ENCODE data around the gene PIP.
"Not testable (repeated sequence)": the region's sequence is repeated elsewhere in the genome, so short reads cannot be mapped to it uniquely, and the experiment has no call there.

Gene PIP

DNA sequence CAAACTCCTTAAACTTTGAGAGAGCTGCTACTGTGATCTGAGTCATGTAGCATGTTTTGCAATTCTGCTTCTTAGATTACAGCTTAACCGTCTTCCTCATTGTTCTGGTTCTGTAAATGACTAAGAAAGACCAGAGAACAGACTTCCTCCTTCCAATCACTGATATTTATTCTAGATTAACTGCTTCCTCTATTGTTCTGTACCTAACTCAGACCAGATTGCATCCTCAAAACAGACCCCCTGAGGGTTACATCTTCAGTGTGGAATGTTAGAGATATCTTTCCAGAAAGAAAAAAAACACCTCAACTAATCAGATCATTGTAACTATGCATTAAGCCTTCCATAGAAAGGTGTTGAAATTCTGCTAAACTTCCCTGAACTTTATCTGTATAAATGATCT lies 5.7 kb upstream of the PIP start:
- DNase-seq (ENCODE audit: low read depth, low spot score): no peak
- Histone ChIP-seq H3K27me3 (ENCODE audit: control insufficient read depth, insufficient read depth, low read length) (no peaks in the 10 kb centered on the region), H3K36me3 (ENCODE audit: control insufficient read depth, insufficient read depth, low read length) (no peaks in the 10 kb centered on the region), H3K27ac (ENCODE audit: low read length) (no peak overlapping the region), H3K4me1 (ENCODE audit: control insufficient read depth, insufficient read depth, low read length) (no peaks in the 10 kb centered on the region), H3K9me3 (ENCODE audit: control insufficient read depth, insufficient read depth, low read length) (no peaks in the 10 kb centered on the region; the same call in 1 of the 2 replicates), H3K4me3 (ENCODE audit: low read length) (no peak overlapping the region)
- no CpG with 5 or more reads among the region's 1 CpG for WGBS (ENCODE audit: insufficient coverage, insufficient read length)

DNA sequence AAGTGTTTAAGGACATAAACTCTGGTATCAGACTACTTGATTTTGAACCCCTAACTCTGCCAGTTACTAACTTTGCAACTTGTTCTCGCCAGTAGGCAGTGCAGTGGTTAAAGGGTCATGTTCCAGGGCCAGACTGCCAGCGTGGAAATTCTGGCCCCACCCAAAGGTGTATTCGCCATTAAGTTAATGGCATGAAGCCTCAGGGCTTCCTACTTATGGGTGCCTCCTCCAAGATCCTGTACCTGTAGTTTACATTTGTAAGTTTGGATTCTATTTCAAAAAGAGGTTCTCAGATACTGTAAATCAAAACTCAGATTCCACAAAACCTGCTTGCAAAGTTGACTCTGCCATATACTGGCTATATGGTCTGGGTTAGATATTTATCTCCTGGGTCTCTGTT lies 2.8 kb upstream of the PIP start:
- no CpG with 5 or more reads among the region's 3 CpGs for WGBS (ENCODE audit: insufficient coverage, insufficient read length)
- no peak for DNase-seq (ENCODE audit: low read depth, low spot score)
- Histone ChIP-seq H3K36me3 (ENCODE audit: control insufficient read depth, insufficient read depth, low read length) (no peaks in the 10 kb centered on the region), H3K9me3 (ENCODE audit: control insufficient read depth, insufficient read depth, low read length) (no peaks in the 10 kb centered on the region; the same call in 1 of the 2 replicates), H3K4me3 (ENCODE audit: low read length) (no peak overlapping the region), H3K27me3 (ENCODE audit: control insufficient read depth, insufficient read depth, low read length) (no peaks in the 10 kb centered on the region), H3K4me1 (ENCODE audit: control insufficient read depth, insufficient read depth, low read length) (no peaks in the 10 kb centered on the region), H3K27ac (ENCODE audit: low read length) (no peak overlapping the region)

DNA sequence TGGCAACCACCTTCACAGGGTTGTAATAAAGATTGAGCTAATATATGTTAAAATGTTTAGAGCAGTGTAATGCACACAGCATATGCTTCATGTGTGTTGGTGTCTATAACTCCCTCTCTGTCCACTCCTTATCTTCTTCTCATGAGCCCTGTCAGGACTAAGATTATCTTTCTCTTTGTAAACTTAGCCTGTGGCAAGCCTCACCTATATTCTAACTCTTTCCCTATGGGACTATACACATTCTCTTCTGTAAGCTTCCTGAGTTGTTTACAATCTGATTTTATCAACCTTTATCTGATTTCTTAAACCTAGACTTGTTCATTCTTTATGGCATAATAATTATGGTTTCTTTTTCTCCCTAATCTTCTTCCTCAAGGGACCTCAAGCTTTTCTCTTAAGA lies 2.4 kb upstream of the PIP start:
- Histone ChIP-seq H3K4me3 (ENCODE audit: low read length) (no peak overlapping the region), H3K27ac (ENCODE audit: low read length) (no peak overlapping the region), H3K27me3 (ENCODE audit: control insufficient read depth, insufficient read depth, low read length) (no peaks in the 10 kb centered on the region), H3K9me3 (ENCODE audit: control insufficient read depth, insufficient read depth, low read length) (no peaks in the 10 kb centered on the region; the same call in 1 of the 2 replicates), H3K36me3 (ENCODE audit: control insufficient read depth, insufficient read depth, low read length) (no peaks in the 10 kb centered on the region), H3K4me1 (ENCODE audit: control insufficient read depth, insufficient read depth, low read length) (no peaks in the 10 kb centered on the region)
- no peak for DNase-seq (ENCODE audit: low read depth, low spot score)

DNA sequence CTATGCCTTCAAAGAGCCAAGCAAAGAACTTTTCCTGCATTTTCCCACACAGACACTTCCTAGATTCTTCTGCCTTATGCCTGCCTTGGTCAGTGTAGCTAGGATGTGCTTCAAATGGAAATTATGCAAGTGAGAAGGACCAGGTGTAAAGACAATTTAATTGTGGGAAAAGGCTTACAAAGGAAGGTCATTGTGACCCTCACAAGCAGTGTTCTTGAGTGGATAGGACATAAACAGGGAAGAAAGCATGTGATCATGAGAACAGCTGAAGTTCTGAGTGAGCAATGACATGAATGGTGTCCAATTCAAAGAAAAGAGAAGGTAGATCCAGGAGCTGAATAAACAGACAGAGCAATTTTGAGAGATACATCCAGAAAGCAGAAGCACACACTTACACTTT lies 1.3 kb upstream of the PIP start:
- no peaks in the 10 kb centered on the region for H3K36me3 ChIP-seq (ENCODE audit: control insufficient read depth, insufficient read depth, low read length)
- no peaks in the 10 kb centered on the region for H3K9me3 ChIP-seq (ENCODE audit: control insufficient read depth, insufficient read depth, low read length)
- no peak for DNase-seq (ENCODE audit: low read depth, low spot score)
- H3K27me3 ChIP-seq (ENCODE audit: control insufficient read depth, insufficient read depth, low read length): no peaks in the 10 kb centered on the region
- no peaks in the 10 kb centered on the region for H3K4me1 ChIP-seq (ENCODE audit: control insufficient read depth, insufficient read depth, low read length)
- H3K27ac ChIP-seq (ENCODE audit: low read length): no peak overlapping the region
- no peak overlapping the region for H3K4me3 ChIP-seq (ENCODE audit: low read length)

DNA sequence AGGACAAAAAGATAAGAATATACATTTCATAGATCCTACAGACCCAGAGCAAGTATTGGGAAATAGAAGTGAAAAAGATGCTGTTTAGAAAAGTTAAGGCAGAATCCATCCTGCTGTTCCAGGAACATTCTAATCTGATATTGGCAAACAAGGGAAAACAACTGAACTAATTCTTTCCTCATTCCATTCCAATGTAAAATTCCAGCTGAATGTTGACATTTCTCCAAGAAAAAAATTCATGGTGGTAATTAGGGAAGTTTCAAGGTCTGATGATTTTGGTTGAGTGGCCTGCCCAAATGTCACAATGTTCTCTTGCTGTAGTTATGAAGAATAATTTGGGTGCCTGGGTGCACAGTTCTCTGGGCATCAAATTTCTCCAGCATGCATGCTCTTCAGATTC lies 15.2 kb downstream of the PIP start:
- DNase-seq (ENCODE audit: low read depth, low spot score): no peak
- Histone ChIP-seq H3K36me3 (ENCODE audit: control insufficient read depth, insufficient read depth, low read length) (no peaks in the 10 kb centered on the region), H3K27me3 (ENCODE audit: control insufficient read depth, insufficient read depth, low read length) (no peaks in the 10 kb centered on the region), H3K4me3 (ENCODE audit: low read length) (no peak overlapping the region), H3K4me1 (ENCODE audit: control insufficient read depth, insufficient read depth, low read length) (no peaks in the 10 kb centered on the region), H3K27ac (ENCODE audit: low read length) (no peak overlapping the region), H3K9me3 (ENCODE audit: control insufficient read depth, insufficient read depth, low read length) (no peaks in the 10 kb centered on the region)

DNA sequence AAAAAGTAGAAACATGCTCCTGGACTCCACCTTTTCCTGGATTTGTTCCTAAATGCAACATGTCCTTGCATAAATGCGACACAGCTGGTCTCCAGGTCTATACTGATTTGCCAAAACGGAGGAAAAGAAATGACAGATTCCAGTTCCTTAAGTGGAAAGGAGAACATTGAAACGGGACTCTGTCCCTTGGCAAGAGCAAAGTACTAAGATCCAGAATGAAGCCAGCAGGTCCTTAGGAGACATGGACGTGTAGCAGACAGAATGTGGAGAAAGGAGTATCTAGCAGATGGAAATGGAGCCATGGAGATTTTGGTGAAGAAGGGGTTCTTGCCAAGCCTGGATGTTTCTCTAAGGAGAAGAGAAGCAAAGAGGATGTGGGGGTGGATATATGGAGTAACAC lies 16.2 kb downstream of the PIP start:
- Histone ChIP-seq H3K4me1 (ENCODE audit: control insufficient read depth, insufficient read depth, low read length) (no peaks in the 10 kb centered on the region), H3K4me3 (ENCODE audit: low read length) (no peak overlapping the region), H3K27ac (ENCODE audit: low read length) (no peak overlapping the region), H3K36me3 (ENCODE audit: control insufficient read depth, insufficient read depth, low read length) (no peaks in the 10 kb centered on the region), H3K9me3 (ENCODE audit: control insufficient read depth, insufficient read depth, low read length) (no peaks in the 10 kb centered on the region), H3K27me3 (ENCODE audit: control insufficient read depth, insufficient read depth, low read length) (no peaks in the 10 kb centered on the region)
- WGBS (ENCODE audit: insufficient coverage, insufficient read length): no CpG with 5 or more reads among the region's 4 CpGs
- no peak for DNase-seq (ENCODE audit: low read depth, low spot score)

DNA sequence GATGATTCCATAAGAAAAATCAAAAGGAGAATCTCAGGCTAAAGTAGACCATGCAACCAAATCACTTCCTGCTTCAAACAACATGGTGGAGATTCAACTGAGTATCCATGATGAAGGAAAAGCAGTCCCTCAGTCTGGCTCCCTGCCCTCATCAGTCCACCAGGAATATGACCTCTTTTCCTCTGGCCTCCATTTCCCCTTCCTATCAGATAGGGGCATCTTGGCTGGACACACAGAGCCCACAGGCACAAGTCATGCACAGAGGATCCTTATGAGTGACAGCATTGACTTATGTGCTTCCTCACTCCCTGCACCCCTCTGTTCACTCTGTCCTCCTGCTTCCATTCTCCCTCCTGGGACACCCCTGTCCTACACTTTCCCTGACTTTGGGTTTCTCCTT lies 16.8 kb downstream of the PIP start:
- H3K4me1 ChIP-seq (ENCODE audit: control insufficient read depth, insufficient read depth, low read length): no peaks in the 10 kb centered on the region
- no peak overlapping the region for H3K27ac ChIP-seq (ENCODE audit: low read length)
- no peak for DNase-seq (ENCODE audit: low read depth, low spot score)
- H3K9me3 ChIP-seq (ENCODE audit: control insufficient read depth, insufficient read depth, low read length): no peaks in the 10 kb centered on the region
- no peak overlapping the region for H3K4me3 ChIP-seq (ENCODE audit: low read length)
- H3K27me3 ChIP-seq (ENCODE audit: control insufficient read depth, insufficient read depth, low read length): no peaks in the 10 kb centered on the region
- H3K36me3 ChIP-seq (ENCODE audit: control insufficient read depth, insufficient read depth, low read length): no peaks in the 10 kb centered on the region

DNA sequence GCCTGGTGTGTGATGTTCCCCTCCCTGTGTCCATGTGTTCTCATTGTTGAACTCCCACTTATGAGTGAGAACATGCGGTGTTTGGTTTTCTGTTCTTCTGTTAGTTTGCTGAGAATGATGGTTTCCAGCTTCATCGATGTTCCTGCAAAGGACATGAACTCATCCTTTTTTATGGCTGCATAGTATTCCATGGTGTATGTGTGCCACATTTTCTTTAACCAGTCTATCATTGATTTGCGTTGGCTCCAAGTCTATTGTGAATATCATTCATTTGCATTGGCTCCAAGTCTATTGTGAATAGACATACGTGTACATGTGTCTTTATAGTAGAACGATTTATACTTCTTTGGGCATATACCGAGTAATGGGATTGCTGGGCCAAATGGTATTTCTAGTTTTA lies 18.8 kb downstream of the PIP start:
- no CpG with 5 or more reads among the region's 6 CpGs for WGBS (ENCODE audit: insufficient coverage, insufficient read length)
- H3K4me3 ChIP-seq (ENCODE audit: low read length); H3K27ac ChIP-seq (ENCODE audit: low read length); H3K27me3 ChIP-seq (ENCODE audit: control insufficient read depth, insufficient read depth, low read length); H3K4me1 ChIP-seq (ENCODE audit: control insufficient read depth, insufficient read depth, low read length); H3K36me3 ChIP-seq (ENCODE audit: control insufficient read depth, insufficient read depth, low read length); DNase-seq (ENCODE audit: low read depth, low spot score); H3K9me3 ChIP-seq (ENCODE audit: control insufficient read depth, insufficient read depth, low read length): not testable (repeated sequence)

DNA sequence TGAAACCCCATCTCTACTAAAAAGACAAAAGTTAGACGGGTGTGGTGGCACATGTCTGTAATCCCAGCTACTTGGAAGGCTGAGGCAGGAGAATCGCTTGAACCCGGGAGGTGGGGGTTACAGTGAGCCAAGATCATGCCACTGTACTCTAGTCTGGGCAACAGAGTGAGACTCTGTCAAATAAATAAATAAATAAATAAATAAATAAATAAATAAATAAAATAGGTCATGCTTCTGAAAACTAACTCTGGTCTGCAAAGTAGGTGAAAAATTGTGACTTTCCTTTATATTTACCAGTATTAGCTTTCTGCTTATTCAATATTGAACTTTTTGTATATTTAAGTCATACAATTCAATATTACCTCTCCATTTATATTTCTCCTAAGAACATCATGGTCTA lies 26.7 kb downstream of the PIP start:
- not testable (repeated sequence) for H3K4me3 ChIP-seq (ENCODE audit: low read length); H3K4me1 ChIP-seq (ENCODE audit: control insufficient read depth, insufficient read depth, low read length); H3K36me3 ChIP-seq (ENCODE audit: control insufficient read depth, insufficient read depth, low read length); DNase-seq (ENCODE audit: low read depth, low spot score); H3K9me3 ChIP-seq (ENCODE audit: control insufficient read depth, insufficient read depth, low read length); H3K27ac ChIP-seq (ENCODE audit: low read length); H3K27me3 ChIP-seq (ENCODE audit: control insufficient read depth, insufficient read depth, low read length)
- WGBS (ENCODE audit: insufficient coverage, insufficient read length): no CpG with 5 or more reads among the region's 3 CpGs

DNA sequence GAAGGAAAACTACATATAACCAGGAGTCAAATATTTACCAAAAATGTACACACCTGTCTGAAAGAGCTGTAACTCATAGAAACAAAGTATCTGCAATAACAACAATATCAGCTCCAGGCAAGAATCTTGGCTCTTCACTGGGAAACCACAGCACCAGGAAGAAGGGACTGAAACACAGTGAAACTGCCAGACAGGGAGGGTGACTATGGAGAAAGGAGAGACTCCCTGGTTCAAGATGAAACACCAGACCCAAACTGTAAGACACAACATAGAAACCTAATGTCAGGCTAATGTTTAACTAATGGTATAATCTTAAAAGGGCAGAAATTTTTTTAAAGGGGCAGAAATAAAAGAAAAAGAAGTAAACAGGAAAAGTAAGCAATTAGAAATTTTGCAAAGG lies 39.8 kb downstream of the PIP start:
- H3K9me3 ChIP-seq (ENCODE audit: control insufficient read depth, insufficient read depth, low read length): no peaks in the 10 kb centered on the region
- no peak overlapping the region for H3K27ac ChIP-seq (ENCODE audit: low read length)
- no peak overlapping the region for H3K4me3 ChIP-seq (ENCODE audit: low read length)
- H3K4me1 ChIP-seq (ENCODE audit: control insufficient read depth, insufficient read depth, low read length): no peaks in the 10 kb centered on the region
- DNase-seq (ENCODE audit: low read depth, low spot score): no peak
- H3K27me3 ChIP-seq (ENCODE audit: control insufficient read depth, insufficient read depth, low read length): no peaks in the 10 kb centered on the region
- H3K36me3 ChIP-seq (ENCODE audit: control insufficient read depth, insufficient read depth, low read length): no peaks in the 10 kb centered on the region

DNA sequence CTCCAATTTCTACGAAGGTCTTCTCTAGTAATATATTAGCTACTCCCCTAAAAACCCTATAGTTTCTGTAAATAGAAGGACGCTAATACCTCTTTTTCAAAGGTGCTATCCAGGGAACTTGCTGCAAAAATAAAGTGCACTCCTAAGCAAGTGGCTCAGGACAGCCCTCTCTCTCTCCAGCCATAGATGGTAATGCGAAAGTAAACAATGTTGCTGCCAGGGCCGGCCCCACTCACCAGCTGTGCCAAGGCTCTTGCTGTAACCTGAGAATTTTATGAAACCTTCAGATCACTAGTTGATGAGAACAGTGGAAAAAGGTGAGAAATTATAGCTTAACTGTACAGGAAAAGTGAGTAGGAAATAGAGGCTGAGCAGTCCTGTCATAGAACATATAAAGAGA lies 40.5 kb downstream of the PIP start:
- H3K4me1 ChIP-seq (ENCODE audit: control insufficient read depth, insufficient read depth, low read length): no peaks in the 10 kb centered on the region

DNA sequence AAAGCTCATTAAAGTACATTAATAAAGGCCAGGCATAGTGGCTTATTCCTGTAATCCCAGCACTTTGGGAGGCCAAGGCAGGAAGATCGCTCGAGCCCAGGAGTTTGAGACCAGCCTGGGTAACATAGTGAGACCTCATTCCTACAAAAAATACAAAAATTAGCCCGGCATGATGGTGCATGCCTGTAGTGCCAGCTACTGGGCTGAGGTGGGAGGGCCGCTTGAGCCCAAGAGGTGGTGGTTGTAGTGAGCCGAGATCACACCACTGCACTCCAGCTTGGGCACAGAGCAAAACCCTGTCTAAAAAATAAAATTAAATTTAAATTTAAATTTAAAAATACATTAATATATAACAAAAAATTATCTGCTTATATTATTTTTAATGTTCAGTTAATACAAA lies 44.3 kb downstream of the PIP start:
- H3K27ac ChIP-seq (ENCODE audit: low read length): no peak overlapping the region
- no CpG with 5 or more reads among the region's 5 CpGs for WGBS (ENCODE audit: insufficient coverage, insufficient read length)
- no peak overlapping the region for H3K4me3 ChIP-seq (ENCODE audit: low read length)
- H3K36me3 ChIP-seq (ENCODE audit: control insufficient read depth, insufficient read depth, low read length): no peaks in the 10 kb centered on the region
- DNase-seq (ENCODE audit: low read depth, low spot score): no peak
- H3K9me3 ChIP-seq (ENCODE audit: control insufficient read depth, insufficient read depth, low read length): no peaks in the 10 kb centered on the region
- H3K4me1 ChIP-seq (ENCODE audit: control insufficient read depth, insufficient read depth, low read length): no peaks in the 10 kb centered on the region
- H3K27me3 ChIP-seq (ENCODE audit: control insufficient read depth, insufficient read depth, low read length): no peaks in the 10 kb centered on the region

More for the DNA sequence above, 40.5 kb downstream of the PIP start:
- no peak for DNase-seq (ENCODE audit: low read depth, low spot score)
- Histone ChIP-seq H3K27me3 (ENCODE audit: control insufficient read depth, insufficient read depth, low read length) (no peaks in the 10 kb centered on the region), H3K4me3 (ENCODE audit: low read length) (no peak overlapping the region), H3K27ac (ENCODE audit: low read length) (no peak overlapping the region), H3K9me3 (ENCODE audit: control insufficient read depth, insufficient read depth, low read length) (no peaks in the 10 kb centered on the region), H3K36me3 (ENCODE audit: control insufficient read depth, insufficient read depth, low read length) (no peaks in the 10 kb centered on the region)
- WGBS (ENCODE audit: insufficient coverage, insufficient read length): no CpG with 5 or more reads among the region's 4 CpGs

All from iPS DF 6.9 (cell line).